CD8-positive, alpha-beta memory T cell (primary cell): ENCODE measurements around the gene GSTA3. TPM values are rescaled to one million over a fixed set of nuclear protein-coding genes. Genes with fewer than 3 reads are reported as not detected.
"Not testable (repeated sequence)": the region's sequence is repeated elsewhere in the genome, so short reads cannot be mapped to it uniquely, and the experiment has no call there.

Experiments used
- CTCF ChIA-PET: fragments of 350-600 bp; sonication (Branson Sonifier 250); formaldehyde crosslinking; loops from one replicate; lab custom pipeline; 2021; ENCODE audit warnings: antibody characterized with exemption; lab: Charles Lee
- POLR2A ChIA-PET: fragments of 350-600 bp; sonication (Branson Sonifier 250); formaldehyde crosslinking; loops from one replicate; lab custom pipeline; 2021; ENCODE audit warnings: antibody characterized with exemption; lab: Charles Lee
- DNase-seq, 5 donors: peaks; one replicate each; pipeline versions ENCODE4 v3.0.0 to v3.0.0-alpha.2; 2020 to 2022; ENCODE audit warnings: mixed read lengths in 1 of 5
- H3K27ac ChIP-seq: one replicate; pipeline ENCODE4 v1.7.0; 2013; ENCODE audit warnings: low read depth, mild to moderate bottlenecking, low read length, moderate library complexity
- H3K27me3 ChIP-seq: 2 replicates; pipeline ENCODE4 v1.7.0; 2013; ENCODE audit warnings: low read length, mild to moderate bottlenecking; ENCODE audit not compliant: insufficient read depth, poor library complexity, severe bottlenecking
- H3K36me3 ChIP-seq: 2 replicates; pipeline ENCODE4 v1.7.0; 2013; ENCODE audit warnings: mild to moderate bottlenecking, low read length, moderate library complexity; ENCODE audit not compliant: insufficient read depth
- H3K4me1 ChIP-seq: 2 replicates; pipeline ENCODE4 v1.7.0; 2013; ENCODE audit warnings: mild to moderate bottlenecking, low read length, moderate library complexity; ENCODE audit not compliant: insufficient read depth
- H3K4me3 ChIP-seq: 2 replicates; pipeline ENCODE4 v1.7.0; 2013; ENCODE audit warnings: mild to moderate bottlenecking, low read length
- H3K9me3 ChIP-seq: 2 replicates; pipeline ENCODE4 v1.7.0; 2013; ENCODE audit warnings: mild to moderate bottlenecking, low read length
- H3K27ac Mint-ChIP-seq, 8 donors: one replicate each; pipeline ENCODE4 v1.8.0; 2020 to 2021; ENCODE audit warnings: mixed read lengths in 8 of 8, mild to moderate bottlenecking in 6 of 8, inconsistent platforms in 3 of 8, moderate library complexity in 3 of 8
- H3K27me3 Mint-ChIP-seq, 2 donors: one replicate each; pipeline ENCODE4 v1.8.0; 2020 to 2021; ENCODE audit warnings: mixed read lengths in 2 of 2, mild to moderate bottlenecking in 1 of 2, moderate library complexity in 1 of 2
- H3K36me3 Mint-ChIP-seq, 3 donors: one replicate each; pipeline ENCODE4 v1.8.0; 2020 to 2021; ENCODE audit warnings: mixed read lengths in 3 of 3, inconsistent platforms in 1 of 3, mild to moderate bottlenecking in 1 of 3
- H3K4me1 Mint-ChIP-seq, 3 donors: one replicate each; pipeline ENCODE4 v1.8.0; 2020 to 2021; ENCODE audit warnings: mixed read lengths in 3 of 3, inconsistent platforms in 1 of 3, mild to moderate bottlenecking in 1 of 3
- H3K4me3 Mint-ChIP-seq, 7 donors: one replicate each; pipeline ENCODE4 v1.8.0; 2020 to 2021; ENCODE audit warnings: mixed read lengths in 7 of 7, mild to moderate bottlenecking in 6 of 7, moderate library complexity in 4 of 7, inconsistent platforms in 2 of 7
- H3K9me3 Mint-ChIP-seq, 5 donors: one replicate each; pipeline ENCODE4 v1.8.0; 2020 to 2022; ENCODE audit warnings: mixed read lengths in 5 of 5, mild to moderate bottlenecking in 3 of 5, moderate library complexity in 2 of 5, inconsistent platforms in 1 of 5
- polyA plus RNA-seq: library from polyadenylated mRNA; unstranded; fragments of 300-500 nt; fragmentation: Illumina TruSeq; gene quantifications from one replicate; pipeline ENCODE4 v1.2.3, GENCODE V29; 2021
- total RNA-seq, 2 experiments: library from RNA; stranded (reverse); gene quantifications; one replicate each; pipeline ENCODE4 v1.2.3, GENCODE V29; 2021

GSTA3 gene
- total RNA-seq (not detected), polyA plus RNA-seq (not detected)

GRCh38 chr6:52909531-52909930 is at the start of gene GSTA3:
TSS of gene GSTA3 (minus strand) at chr6:52909698. CDS start at chr6:52905834, 3,864 bp downstream.
- Mint-ChIP-seq H3K9me3 (peaks cover 0 to 4% (median 1%) of the 10 kb centered on the region in 5 donors), H3K4me1 (no peaks in the 10 kb centered on the region), H3K27me3 (peaks cover 5 to 7% of the 10 kb centered on the region in 2 donors), H3K4me3 (no peak within 1 kb of the TSS), H3K36me3 (peaks cover 0 to 5% (median 0%) of the 10 kb centered on the region in 3 donors), H3K27ac (no peak within 1 kb of the TSS)
- no peaks in the 10 kb centered on the region for H3K27me3 ChIP-seq
- ChIA-PET POLR2A (no interaction called here), CTCF (no interaction called here)
- no peaks in the 10 kb centered on the region for H3K36me3 ChIP-seq
- no peak within 1 kb of the TSS for H3K4me3 ChIP-seq
- no peak for DNase-seq
- no peaks in the 10 kb centered on the region for H3K4me1 ChIP-seq
- H3K27ac ChIP-seq: no peak within 1 kb of the TSS
- H3K9me3 ChIP-seq: no peaks in the 10 kb centered on the region

- Mint-ChIP-seq H3K9me3 (no peaks in the 10 kb centered on the region), H3K36me3 (no peaks in the 10 kb centered on the region), H3K4me3 (no peak overlapping the region), H3K4me1 (no peaks in the 10 kb centered on the region), H3K27ac (no peak overlapping the region), H3K27me3 (peaks cover 5 to 10% of the 10 kb centered on the region in 2 donors)
- POLR2A ChIA-PET: no interaction called here
- Histone ChIP-seq H3K4me1 (no peaks in the 10 kb centered on the region), H3K27ac (no peak overlapping the region), H3K36me3 (no peaks in the 10 kb centered on the region), H3K27me3 (no peaks in the 10 kb centered on the region), H3K9me3 (no peaks in the 10 kb centered on the region), H3K4me3 (no peak overlapping the region)
- no peak for DNase-seq
- CTCF ChIA-PET: no interaction called here
These were observed 49.2 kb upstream of the GSTA3 start for GRCh38 chr6:52958546-52959255.

GRCh38 chr6:52955871-52956270 is 46.4 kb upstream of the GSTA3 start:
- no peaks in the 10 kb centered on the region for H3K36me3 Mint-ChIP-seq

GRCh38 chr6:52953911-52954839 is 44.7 kb upstream of the GSTA3 start:
- no peaks in the 10 kb centered on the region for H3K4me1 Mint-ChIP-seq
- ChIA-PET POLR2A (no interaction called here), CTCF (no interaction called here)
- H3K27ac ChIP-seq: no peak overlapping the region
- no peaks in the 10 kb centered on the region for H3K9me3 ChIP-seq
- no peak overlapping the region for H3K4me3 Mint-ChIP-seq
- peaks cover 0 to 5% of the 10 kb centered on the region in 2 donors for H3K27me3 Mint-ChIP-seq
- no peak overlapping the region for H3K27ac Mint-ChIP-seq
- no peaks in the 10 kb centered on the region for H3K4me1 ChIP-seq
- no peaks in the 10 kb centered on the region for H3K9me3 Mint-ChIP-seq
- no peaks in the 10 kb centered on the region for H3K36me3 Mint-ChIP-seq
- no peaks in the 10 kb centered on the region for H3K27me3 ChIP-seq
- no peaks in the 10 kb centered on the region for H3K36me3 ChIP-seq
- no peak overlapping the region for H3K4me3 ChIP-seq
- no peak for DNase-seq

More at GRCh38 chr6:52955871-52956270, 46.4 kb upstream of the GSTA3 start:
- H3K27ac Mint-ChIP-seq: peak overlapping the region in 1 of 8 donors; percentile 75
- Histone ChIP-seq H3K27ac (no peak overlapping the region), H3K4me3 (no peak overlapping the region), H3K36me3 (no peaks in the 10 kb centered on the region), H3K4me1 (no peaks in the 10 kb centered on the region), H3K9me3 (no peaks in the 10 kb centered on the region), H3K27me3 (no peaks in the 10 kb centered on the region)
- no peak overlapping the region for H3K4me3 Mint-ChIP-seq
- ChIA-PET POLR2A (no interaction called here), CTCF (no interaction called here)
- H3K27me3 Mint-ChIP-seq: peaks cover 5 to 7% of the 10 kb centered on the region in 2 donors
- no peaks in the 10 kb centered on the region for H3K4me1 Mint-ChIP-seq
- no peaks in the 10 kb centered on the region for H3K9me3 Mint-ChIP-seq
- DNase-seq: no peak

GRCh38 chr6:52946306-52946705 is 36.8 kb upstream of the GSTA3 start:
- CTCF ChIA-PET: no interaction called here
- H3K27me3 Mint-ChIP-seq: peaks cover 16 to 40% of the 10 kb centered on the region in 2 donors
- Histone ChIP-seq H3K4me3 (no peak overlapping the region), H3K36me3 (no peaks in the 10 kb centered on the region), H3K27me3 (no peaks in the 10 kb centered on the region), H3K9me3 (no peaks in the 10 kb centered on the region), H3K27ac (no peak overlapping the region), H3K4me1 (no peaks in the 10 kb centered on the region)
- no peak overlapping the region for H3K4me3 Mint-ChIP-seq
- H3K9me3 Mint-ChIP-seq: no peaks in the 10 kb centered on the region
- POLR2A ChIA-PET: no interaction called here
- peaks cover 4 to 7% (median 5%) of the 10 kb centered on the region in 3 donors for H3K4me1 Mint-ChIP-seq
- H3K36me3 Mint-ChIP-seq: no peaks in the 10 kb centered on the region
- H3K27ac Mint-ChIP-seq: no peak overlapping the region
- DNase-seq: no peak

GRCh38 chr6:52942821-52943220 is 33.3 kb upstream of the GSTA3 start:
- H3K9me3 Mint-ChIP-seq, POLR2A ChIA-PET, H3K36me3 Mint-ChIP-seq, H3K4me3 Mint-ChIP-seq, H3K36me3 ChIP-seq, H3K27me3 ChIP-seq, H3K9me3 ChIP-seq, H3K27ac ChIP-seq, H3K4me1 Mint-ChIP-seq, H3K27ac Mint-ChIP-seq, DNase-seq, CTCF ChIA-PET, H3K4me3 ChIP-seq, H3K4me1 ChIP-seq: not testable (repeated sequence)
- H3K27me3 Mint-ChIP-seq: peaks cover 20 to 45% of the 10 kb centered on the region in 2 donors

- Histone ChIP-seq H3K27me3 (no peaks in the 10 kb centered on the region), H3K4me1 (no peaks in the 10 kb centered on the region), H3K27ac (no peak overlapping the region), H3K9me3 (no peaks in the 10 kb centered on the region), H3K4me3 (no peak overlapping the region), H3K36me3 (no peaks in the 10 kb centered on the region)
- Mint-ChIP-seq H3K4me3 (no peak overlapping the region), H3K9me3 (no peaks in the 10 kb centered on the region), H3K36me3 (peaks cover 0 to 7% (median 0%) of the 10 kb centered on the region in 3 donors), H3K27ac (no peak overlapping the region), H3K27me3 (peaks cover 16 to 41% of the 10 kb centered on the region in 2 donors), H3K4me1 (peaks cover 4 to 7% (median 5%) of the 10 kb centered on the region in 3 donors)
- DNase-seq: no peak
- CTCF ChIA-PET: no interaction called here
- POLR2A ChIA-PET: no interaction called here
These were observed 32.7 kb upstream of the GSTA3 start for GRCh38 chr6:52942221-52942620.

GRCh38 chr6:52937908-52938307 is 28.4 kb upstream of the GSTA3 start:
- Mint-ChIP-seq H3K9me3 (no peaks in the 10 kb centered on the region), H3K27ac (no peak overlapping the region), H3K4me1 (no peaks in the 10 kb centered on the region), H3K4me3 (no peak overlapping the region), H3K27me3 (peaks cover 9 to 24% of the 10 kb centered on the region in 2 donors), H3K36me3 (peaks cover 0 to 7% (median 0%) of the 10 kb centered on the region in 3 donors)
- H3K9me3 ChIP-seq: no peaks in the 10 kb centered on the region
- no peaks in the 10 kb centered on the region for H3K36me3 ChIP-seq
- ChIA-PET POLR2A (no interaction called here), CTCF (no interaction called here)
- no peak for DNase-seq
- H3K4me1 ChIP-seq: no peaks in the 10 kb centered on the region
- no peaks in the 10 kb centered on the region for H3K27me3 ChIP-seq
- no peak overlapping the region for H3K4me3 ChIP-seq
- no peak overlapping the region for H3K27ac ChIP-seq
